ENCODE results near the gene TEX35.

Gene TEX35

GRCh38 chr1:178512566-178513277, at the start of gene TEX35:
TEX35 (plus strand) TSS chr1:178513109; CDS start chr1:178513189, 80 bp downstream.
- no peak for DNase-seq

DNA sequence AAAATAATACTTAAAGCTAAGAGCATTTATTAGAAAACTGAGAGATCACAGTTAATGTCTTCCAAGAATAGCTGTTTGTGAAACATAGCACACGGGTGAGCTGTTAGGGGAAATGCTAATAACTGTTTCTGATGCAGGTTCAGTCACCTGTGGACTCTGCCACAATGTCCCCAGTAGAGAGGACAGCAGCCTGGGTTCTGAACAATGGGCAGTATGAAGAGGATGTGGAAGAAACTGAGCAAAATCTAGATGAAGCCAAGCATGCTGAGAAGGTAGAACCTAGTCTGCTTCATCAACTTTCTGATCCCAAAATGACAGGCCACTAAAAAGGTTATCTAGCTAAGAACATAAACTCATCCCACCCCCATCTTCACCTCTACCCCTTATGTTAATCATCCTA, 48.8 kb upstream of the TEX35 start:
- no peak for DNase-seq

DNA sequence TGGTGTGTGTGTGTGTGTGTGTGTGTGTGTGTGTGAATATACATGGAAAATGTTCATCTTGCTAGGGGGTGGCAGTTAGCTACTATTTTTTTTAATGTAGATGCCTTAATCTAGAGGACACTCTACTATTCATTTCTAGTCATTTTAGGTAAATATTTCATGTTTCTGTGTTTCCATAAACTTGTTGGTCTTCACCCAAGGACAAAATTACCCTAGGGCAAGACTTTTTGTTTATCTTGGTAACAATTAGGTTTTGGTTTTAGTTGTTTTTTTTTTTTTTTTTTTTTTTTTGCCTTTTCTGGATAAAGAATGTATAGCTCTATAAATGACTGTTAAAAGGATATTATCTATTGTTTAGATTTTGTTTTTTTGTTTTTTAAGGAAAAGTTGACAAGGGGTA, 48.3 kb upstream of the TEX35 start:
- DNase-seq: no peak

DNA sequence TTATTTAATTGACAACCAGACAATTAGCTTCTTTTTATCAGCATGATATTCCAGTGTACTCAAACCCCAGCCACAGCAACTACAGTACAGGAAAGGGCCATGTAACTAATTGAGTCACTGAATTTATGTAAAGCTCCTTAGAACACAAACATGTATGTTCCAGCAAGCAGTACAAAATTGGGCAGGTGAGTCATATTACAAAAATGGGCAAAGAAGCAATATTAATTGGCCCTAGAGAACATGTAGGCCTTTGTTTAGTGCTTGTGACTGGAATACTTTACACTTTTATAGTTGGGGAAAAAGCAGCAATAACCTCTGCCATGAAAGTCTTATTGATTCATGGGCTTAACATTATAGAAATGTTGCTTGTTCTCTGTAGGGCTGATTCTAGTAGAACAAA, 47.9 kb upstream of the TEX35 start:
- DNase-seq: no peak

DNA sequence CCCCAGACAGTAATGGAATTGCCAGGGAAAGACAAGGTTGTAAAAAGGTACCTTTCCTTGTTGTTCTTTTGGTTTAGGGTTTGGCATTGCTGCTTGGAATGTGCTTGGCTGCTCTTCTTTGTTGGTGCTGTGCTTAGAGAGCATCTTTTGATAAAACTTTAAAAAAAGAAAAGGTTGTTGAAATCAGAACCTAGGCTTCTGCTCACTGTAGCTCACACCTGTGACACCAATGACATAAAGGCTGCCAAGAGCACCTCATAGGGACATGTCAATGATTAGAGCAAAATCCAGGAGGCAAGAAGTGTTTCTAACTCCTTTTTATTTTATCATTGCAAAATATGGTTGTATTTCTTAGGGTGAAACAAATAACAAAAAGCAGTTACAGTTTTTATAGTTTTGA, 45.1 kb upstream of the TEX35 start:
- DNase-seq: no peak

DNA sequence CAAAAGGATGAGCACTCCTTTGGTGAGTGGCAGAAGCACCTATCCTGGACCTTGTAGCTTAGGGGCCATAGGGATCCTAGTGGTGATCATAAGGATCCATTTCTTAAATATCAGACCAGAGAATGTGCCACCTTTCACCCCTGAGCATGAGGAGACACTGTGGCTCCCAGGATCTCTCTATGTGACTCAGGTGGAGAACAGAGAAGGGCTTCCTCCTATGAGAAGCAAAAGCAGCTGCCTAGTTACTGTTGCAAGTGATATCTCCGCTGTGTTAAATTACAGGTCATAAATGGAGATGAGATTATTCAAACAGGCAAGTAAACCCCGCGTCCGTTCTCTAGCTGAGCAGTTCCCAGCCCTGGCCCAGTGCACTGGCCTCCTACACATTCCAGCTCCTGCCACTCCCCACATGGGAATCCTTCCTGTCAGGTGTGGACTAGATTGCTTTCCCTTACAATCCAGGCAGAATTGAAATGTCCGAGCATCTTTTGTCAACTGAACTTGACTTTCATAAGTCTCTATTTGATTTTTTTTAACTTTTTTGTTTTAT, 42.4 kb upstream of the TEX35 start:
- DNase-seq: no peak

DNA sequence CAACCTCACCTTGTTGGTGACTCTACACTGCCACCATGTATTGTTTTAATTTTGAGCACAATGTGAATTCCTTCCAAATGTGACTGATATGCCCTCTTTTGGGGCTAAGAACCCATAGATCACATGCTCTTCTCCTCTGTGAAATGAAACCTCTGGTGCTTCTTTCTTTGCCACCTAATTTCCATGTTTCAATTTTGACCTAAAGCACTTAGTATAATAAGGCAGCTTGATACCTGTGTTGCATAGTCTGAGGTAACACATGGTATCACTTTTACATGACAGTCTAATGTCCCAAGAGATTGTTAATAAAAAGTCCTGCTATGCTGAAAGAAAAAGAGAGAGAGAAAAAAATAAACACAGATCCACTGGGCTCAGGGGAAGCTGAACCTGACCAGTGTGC, 40.4 kb upstream of the TEX35 start:
- no peak for DNase-seq

DNA sequence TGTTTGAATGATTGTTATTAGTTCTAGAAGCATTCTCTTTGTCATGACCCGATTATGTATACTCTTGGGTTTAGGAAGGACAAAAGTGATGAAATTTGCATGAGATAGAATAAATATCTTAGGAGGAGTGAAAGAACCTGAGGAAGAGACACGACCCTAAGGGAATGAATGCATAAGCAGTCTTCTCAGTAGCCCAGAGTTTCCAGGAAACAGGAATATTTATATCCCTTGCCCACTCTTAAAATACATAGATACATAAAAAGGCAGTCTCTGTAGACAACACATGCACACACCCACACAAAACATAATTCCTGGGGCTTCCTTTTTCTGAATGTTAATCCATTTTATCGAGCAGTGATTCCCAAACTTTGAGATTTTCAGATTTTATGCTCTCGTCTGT, 35.5 kb upstream of the TEX35 start:
- DNase-seq: no peak

GRCh38 chr1:178477841-178478240, 35.1 kb upstream of the TEX35 start:
- DNase-seq: no peak

GRCh38 chr1:178483251-178483957, 29.5 kb upstream of the TEX35 start:
- DNase-seq: no peak

- DNase-seq: no peak
Observed at GRCh38 chr1:178484698-178485225, 28.1 kb upstream of the TEX35 start.

DNA sequence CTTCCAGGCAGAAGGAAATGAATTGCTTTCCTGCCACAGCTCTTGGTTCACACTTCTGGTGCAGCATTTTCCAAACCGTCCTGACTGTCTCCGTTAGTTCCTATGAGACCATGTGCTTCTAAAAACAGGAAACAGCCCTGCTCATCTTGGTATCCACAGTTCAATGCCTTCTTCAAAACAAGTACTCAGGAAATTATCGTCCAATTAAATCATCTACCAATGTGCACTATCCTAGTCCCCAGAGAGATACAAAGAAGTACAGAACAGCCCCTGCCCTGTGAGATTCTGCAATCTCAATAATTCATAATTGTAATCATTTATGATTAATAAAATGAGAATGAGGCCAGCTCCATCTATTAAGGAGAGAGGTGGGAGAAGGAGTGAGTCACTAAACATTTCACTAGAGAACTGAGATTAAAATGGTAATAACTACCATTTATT, 27.3 kb upstream of the TEX35 start:
- no peak for DNase-seq

DNA sequence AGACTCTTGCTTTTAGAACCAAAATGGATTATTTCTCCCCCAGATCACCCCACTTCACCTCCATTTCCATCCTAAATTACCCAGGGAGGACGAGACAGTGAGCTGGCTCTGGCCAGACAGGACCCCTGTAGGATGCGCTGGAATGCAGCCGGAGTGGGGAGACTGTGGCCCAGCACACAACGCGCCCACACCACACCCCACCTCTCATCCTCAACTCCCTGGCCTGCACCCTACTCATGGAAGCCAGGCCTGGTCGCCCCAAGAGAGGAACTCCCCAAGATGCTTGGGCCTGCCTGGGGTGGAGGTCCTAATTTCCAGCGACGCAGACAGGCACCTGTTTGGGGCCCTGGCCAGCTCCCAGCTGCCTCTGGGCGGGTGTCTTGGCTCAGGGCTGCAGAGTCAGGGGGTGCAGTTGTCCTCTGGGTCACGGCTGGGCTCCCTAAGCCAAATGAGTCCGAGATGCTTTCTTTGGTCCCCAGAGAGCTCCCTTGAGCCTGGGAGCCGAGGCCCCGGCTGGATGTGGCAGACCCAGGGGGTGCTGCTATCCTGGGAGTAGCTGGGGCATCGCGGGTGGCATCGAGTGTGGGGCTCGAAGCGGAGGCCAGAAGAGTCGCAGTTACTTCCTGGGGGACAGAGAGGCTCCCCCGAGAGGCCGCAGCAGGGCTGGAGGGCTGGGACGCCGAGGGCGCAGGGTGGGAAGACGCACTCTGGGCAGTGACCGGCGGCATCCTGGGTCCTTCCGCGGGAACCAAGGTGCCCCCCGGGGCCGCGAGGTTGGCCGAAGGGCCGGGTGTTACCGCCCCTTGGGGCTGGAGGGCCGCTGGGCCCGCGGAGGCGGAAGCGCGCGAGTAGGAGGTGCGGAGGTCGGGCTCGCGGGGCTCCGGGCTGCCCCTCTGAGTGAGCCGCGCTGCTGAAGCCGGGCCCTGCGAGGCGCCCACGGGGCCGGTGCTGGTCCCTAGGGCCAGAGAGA, 26.5 kb upstream of the TEX35 start:
- no peak for DNase-seq

DNA sequence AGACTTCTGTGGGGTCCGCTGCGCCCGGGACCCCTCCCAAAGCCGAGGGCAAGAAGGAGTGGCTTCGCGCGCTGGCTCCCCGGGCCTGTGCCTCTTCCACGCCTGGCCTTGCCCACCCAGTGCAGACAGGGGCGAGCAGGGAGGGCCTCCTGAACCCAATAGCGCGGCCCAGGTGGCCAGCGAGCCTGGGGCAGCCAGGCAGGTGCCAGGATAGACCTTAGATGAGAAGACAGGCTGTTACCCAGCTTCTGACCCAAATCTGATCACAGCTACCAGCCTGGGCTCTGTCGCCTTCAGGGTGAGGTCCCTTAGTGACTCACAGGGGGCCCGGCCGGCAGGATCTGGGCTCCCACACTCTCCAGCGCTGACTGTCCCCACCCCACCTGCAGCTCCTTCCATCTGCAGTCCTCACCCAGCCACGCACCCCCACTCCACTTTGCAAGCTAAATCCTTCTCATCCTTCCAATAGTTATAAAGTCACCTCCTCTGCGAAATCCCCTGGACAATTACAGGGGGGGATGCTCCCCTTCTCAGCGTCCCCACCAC, 25.8 kb upstream of the TEX35 start:
- DNase-seq: no peak

- DNase-seq: no peak
Observed at GRCh38 chr1:178488393-178488792, 24.5 kb upstream of the TEX35 start.

DNA sequence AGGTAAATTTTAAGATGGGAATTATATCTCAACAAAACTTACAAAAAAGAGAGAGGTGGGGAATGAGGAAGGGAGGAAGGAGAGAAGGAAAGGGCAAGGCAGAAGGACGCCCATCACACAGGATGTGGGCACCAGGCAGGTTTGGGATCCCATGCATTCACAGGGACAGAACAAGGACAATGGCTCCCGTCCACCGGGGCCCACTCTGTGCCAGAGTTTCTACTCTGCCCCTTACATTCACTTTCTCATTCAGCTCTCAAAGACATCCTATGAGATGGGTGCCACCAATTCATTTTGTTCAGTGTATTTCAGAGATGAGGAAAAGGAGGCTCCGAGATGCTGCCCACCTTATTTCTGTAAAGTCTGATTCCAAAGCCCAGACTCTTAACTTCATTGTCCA, 23.5 kb upstream of the TEX35 start:
- DNase-seq: no peak

GRCh38 chr1:178490136-178490535, 22.8 kb upstream of the TEX35 start:
- DNase-seq: no peak

GRCh38 chr1:178490967-178491366, 21.9 kb upstream of the TEX35 start:
- no peak for DNase-seq

DNA sequence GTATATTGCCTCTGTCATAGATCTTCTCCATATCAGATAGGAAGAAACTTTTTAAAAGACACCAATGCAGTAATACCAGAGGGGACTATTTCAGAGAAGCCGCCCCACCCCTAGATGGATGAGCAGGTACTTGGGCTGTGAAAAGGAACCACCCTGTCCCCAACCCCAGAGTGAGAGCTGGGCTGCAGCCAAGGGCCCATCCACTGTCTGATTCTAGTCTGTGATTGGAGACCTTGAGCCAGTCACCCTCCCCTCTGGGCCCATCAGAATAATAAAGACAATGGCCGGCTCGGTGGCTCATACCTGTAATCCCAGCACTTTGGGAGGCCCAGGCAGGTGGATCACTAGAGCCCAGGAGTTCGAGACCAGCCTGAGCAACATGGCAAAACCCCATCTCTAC, 21.2 kb upstream of the TEX35 start:
- no peak for DNase-seq

GRCh38 chr1:178492341-178492740, 20.6 kb upstream of the TEX35 start:
- no peak for DNase-seq

- DNase-seq: no peak
Observed at GRCh38 chr1:178493301-178493741, 19.6 kb upstream of the TEX35 start.

- no peak for DNase-seq
Observed at GRCh38 chr1:178494569-178494971, 18.3 kb upstream of the TEX35 start.

- DNase-seq: no peak
Observed at GRCh38 chr1:178495158-178495557, 17.8 kb upstream of the TEX35 start.

Data from NCI-H2171 treated with DMSO at 0.1 percent for 48 hours (cell line).